Mesenchymal stem cell (in vitro differentiated cells and primary cell): ENCODE measurements around the gene DNAJA3.

Source experiments
- DNase-seq: peaks from one replicate; pipeline ENCODE4 v3.0.0-alpha.2; 2013
- H2AFZ ChIP-seq: one replicate; pipeline ENCODE4 v1.6.1; 2013; ENCODE audit warnings: low read depth, mild to moderate bottlenecking, control low read depth, inconsistent platforms, low read length, moderate library complexity
- H2AK5ac ChIP-seq: 2 replicates; pipeline ENCODE4 v1.6.1; 2013; ENCODE audit warnings: low read length, moderate library complexity, mild to moderate bottlenecking, inconsistent platforms; ENCODE audit not compliant: severe bottlenecking
- H2BK120ac ChIP-seq: one replicate; pipeline ENCODE4 v1.6.1; 2013; ENCODE audit warnings: low read depth, mild to moderate bottlenecking, inconsistent platforms, low read length, moderate library complexity
- H2BK12ac ChIP-seq, 2 experiments: one replicate each; pipeline ENCODE4 v1.6.1; 2013; ENCODE audit warnings: inconsistent platforms in 2 of 2, low read length in 2 of 2, mild to moderate bottlenecking in 2 of 2, moderate library complexity in 2 of 2, control low read depth in 1 of 2
- H2BK15ac ChIP-seq: one replicate; pipeline ENCODE4 v1.6.1; 2013; ENCODE audit warnings: mild to moderate bottlenecking, low read depth, inconsistent platforms; ENCODE audit not compliant: poor library complexity, severe bottlenecking
- H2BK5ac ChIP-seq: 2 replicates; pipeline ENCODE4 v1.6.1; 2013; ENCODE audit warnings: low read depth, mild to moderate bottlenecking, low read length, control low read depth, inconsistent platforms; ENCODE audit not compliant: poor library complexity, severe bottlenecking
- H3K14ac ChIP-seq, 2 experiments: one replicate each; pipeline ENCODE4 v1.6.1; 2013; ENCODE audit warnings: inconsistent platforms in 2 of 2, low read length in 2 of 2, control low read depth in 1 of 2, mild to moderate bottlenecking in 1 of 2, moderate library complexity in 1 of 2
- H3K18ac ChIP-seq, 2 experiments: one replicate each; pipeline ENCODE4 v1.6.1; 2013; ENCODE audit warnings: inconsistent platforms in 2 of 2, low read length in 2 of 2, control low read depth in 1 of 2, low read depth in 1 of 2, mild to moderate bottlenecking in 1 of 2
- H3K23ac ChIP-seq, 2 experiments: one replicate each; pipeline ENCODE4 v1.6.1; 2013; ENCODE audit warnings: inconsistent platforms in 2 of 2, low read length in 2 of 2, mild to moderate bottlenecking in 2 of 2, moderate library complexity in 2 of 2, control low read depth in 1 of 2
- H3K27ac ChIP-seq: 2 replicates; pipeline ENCODE4 v1.5.1; 2013; ENCODE audit warnings: mild to moderate bottlenecking, moderate library complexity, low read length, control low read depth, inconsistent platforms; ENCODE audit not compliant: poor library complexity, severe bottlenecking
- H3K27me3 ChIP-seq, 2 experiments: 2 replicates each; pipeline versions ENCODE4 v1.6.1 to v1.7.0; 2013; ENCODE audit warnings: low read length in 2 of 2, mild to moderate bottlenecking in 2 of 2, moderate library complexity in 2 of 2, control low read depth in 1 of 2, inconsistent platforms in 1 of 2; ENCODE audit not compliant: control insufficient read depth in 1 of 2, insufficient read depth in 1 of 2
- H3K36me3 ChIP-seq, 2 experiments: 2 replicates each; pipeline versions ENCODE4 v1.6.1 to v1.7.0; 2013; ENCODE audit warnings: low read length in 2 of 2, control low read depth in 1 of 2, inconsistent platforms in 1 of 2, low read depth in 1 of 2, mild to moderate bottlenecking in 1 of 2; ENCODE audit not compliant: insufficient read depth in 2 of 2, control insufficient read depth in 1 of 2
- H3K4ac ChIP-seq, 2 experiments: one replicate each; pipeline ENCODE4 v1.6.1; 2013; ENCODE audit warnings: inconsistent platforms in 2 of 2, low read length in 2 of 2, mild to moderate bottlenecking in 2 of 2, moderate library complexity in 2 of 2, control low read depth in 1 of 2, low read depth in 1 of 2
- H3K4me1 ChIP-seq: 2 replicates; pipeline ENCODE4 v1.6.1; 2013; ENCODE audit warnings: low read depth, low read length, control low read depth; ENCODE audit not compliant: control insufficient read depth, insufficient read depth
- H3K4me2 ChIP-seq: 2 replicates; pipeline ENCODE4 v1.6.1; 2013; ENCODE audit warnings: low read length, mild to moderate bottlenecking, inconsistent platforms; ENCODE audit not compliant: poor library complexity, severe bottlenecking
- H3K4me3 ChIP-seq, 2 experiments: 2 replicates each; pipeline versions ENCODE4 v1.5.1 to v1.7.0; 2013; ENCODE audit warnings: low read length in 2 of 2, mild to moderate bottlenecking in 2 of 2, control low read depth in 1 of 2, low read depth in 1 of 2; ENCODE audit not compliant: insufficient read depth in 1 of 2
- H3K79me1 ChIP-seq: replicated peaks from 2 replicates; pipeline ENCODE4 v1.6.1; 2013; ENCODE audit warnings: mild to moderate bottlenecking, control low read depth, low read length, inconsistent platforms; ENCODE audit not compliant: poor library complexity, severe bottlenecking
- H3K9ac ChIP-seq: 2 replicates; pipeline ENCODE4 v1.7.0; 2013; ENCODE audit warnings: mild to moderate bottlenecking, low read length, moderate library complexity
- H3K9me3 ChIP-seq: 2 replicates; pipeline ENCODE4 v1.7.0; 2013; ENCODE audit warnings: mild to moderate bottlenecking, low read length; ENCODE audit not compliant: control insufficient read depth
- H4K8ac ChIP-seq: one replicate; pipeline ENCODE4 v1.6.1; 2013; ENCODE audit warnings: inconsistent platforms, mild to moderate bottlenecking, low read length, moderate library complexity
- H4K91ac ChIP-seq: one replicate; pipeline ENCODE4 v1.6.1; 2013; ENCODE audit warnings: mild to moderate bottlenecking, low read length, inconsistent platforms
- WGBS: methylation state at CpG from one replicate; pipeline ENCODE4 v1.1.7; 2013; ENCODE audit warnings: mixed read lengths; 5-methylcytosine and 5-hydroxymethylcytosine counted together

Gene DNAJA3

DNA sequence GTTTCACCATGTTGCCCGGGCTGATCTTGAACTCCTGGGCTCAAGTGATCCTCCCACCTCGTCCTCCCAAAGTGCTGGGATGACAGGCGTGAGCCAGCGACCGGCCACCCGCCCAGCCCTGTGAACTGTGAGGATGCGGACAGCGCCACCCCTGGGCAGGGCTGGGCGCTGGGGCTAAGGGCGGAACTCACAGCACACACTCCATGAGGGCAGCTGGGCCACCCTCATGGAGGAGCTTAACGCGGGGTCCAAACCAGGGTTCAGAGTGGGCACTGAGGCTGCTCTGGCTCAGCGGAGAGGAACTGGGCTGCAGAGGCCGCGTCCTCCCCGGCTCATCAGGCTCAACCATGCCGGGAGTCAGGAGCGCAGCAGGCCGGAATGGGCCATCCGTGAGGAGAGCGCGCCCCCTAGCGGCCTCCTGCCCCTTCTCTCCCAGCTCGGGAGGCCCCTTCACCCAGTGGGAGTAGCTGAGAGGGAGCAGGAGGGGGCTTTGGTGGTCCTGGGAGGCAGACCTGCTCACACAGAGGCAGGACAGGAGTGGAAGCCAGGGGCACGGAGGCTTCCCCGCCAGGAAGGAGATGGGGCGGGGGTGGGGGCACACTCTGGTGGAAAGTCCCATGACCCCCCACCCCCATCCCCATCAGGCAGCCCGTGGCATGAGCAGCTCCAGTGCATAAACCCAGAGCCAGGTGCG is 23.1 kb upstream of the DNAJA3 start:
- no peak overlapping the region for H4K91ac ChIP-seq
- H4K8ac ChIP-seq: peak overlapping the region; percentile 73
- H3K4me2 ChIP-seq: no peak overlapping the region
- H3K4ac ChIP-seq: no peak overlapping the region
- H3K23ac ChIP-seq: no peak overlapping the region
- no peaks in the 10 kb centered on the region for H3K9me3 ChIP-seq
- H3K27me3 ChIP-seq: no peaks in the 10 kb centered on the region
- H3K9ac ChIP-seq: peak overlapping the region; percentile 49
- H3K4me1 ChIP-seq: peaks cover 5% of the 10 kb centered on the region
- no peak overlapping the region for H3K4me3 ChIP-seq
- peak overlapping the region in 1 of 2 experiments; percentile 37 for H3K18ac ChIP-seq
- DNase-seq: peak; percentile 77
- H3K14ac ChIP-seq: no peak overlapping the region
- no peak overlapping the region for H2BK5ac ChIP-seq
- H2BK15ac ChIP-seq: no peak overlapping the region
- peaks cover 54 to 57% of the 10 kb centered on the region in 2 experiments for H3K36me3 ChIP-seq
- no peak overlapping the region for H2AK5ac ChIP-seq
- no peak overlapping the region for H2BK120ac ChIP-seq
- 29% methylated on average over 29 of the region's 29 CpGs for WGBS
- H2AFZ ChIP-seq: no peak overlapping the region
- H3K27ac ChIP-seq: no peak overlapping the region
- H3K79me1 ChIP-seq: peaks cover 8% of the 10 kb centered on the region
- H2BK12ac ChIP-seq: no peak overlapping the region

DNA sequence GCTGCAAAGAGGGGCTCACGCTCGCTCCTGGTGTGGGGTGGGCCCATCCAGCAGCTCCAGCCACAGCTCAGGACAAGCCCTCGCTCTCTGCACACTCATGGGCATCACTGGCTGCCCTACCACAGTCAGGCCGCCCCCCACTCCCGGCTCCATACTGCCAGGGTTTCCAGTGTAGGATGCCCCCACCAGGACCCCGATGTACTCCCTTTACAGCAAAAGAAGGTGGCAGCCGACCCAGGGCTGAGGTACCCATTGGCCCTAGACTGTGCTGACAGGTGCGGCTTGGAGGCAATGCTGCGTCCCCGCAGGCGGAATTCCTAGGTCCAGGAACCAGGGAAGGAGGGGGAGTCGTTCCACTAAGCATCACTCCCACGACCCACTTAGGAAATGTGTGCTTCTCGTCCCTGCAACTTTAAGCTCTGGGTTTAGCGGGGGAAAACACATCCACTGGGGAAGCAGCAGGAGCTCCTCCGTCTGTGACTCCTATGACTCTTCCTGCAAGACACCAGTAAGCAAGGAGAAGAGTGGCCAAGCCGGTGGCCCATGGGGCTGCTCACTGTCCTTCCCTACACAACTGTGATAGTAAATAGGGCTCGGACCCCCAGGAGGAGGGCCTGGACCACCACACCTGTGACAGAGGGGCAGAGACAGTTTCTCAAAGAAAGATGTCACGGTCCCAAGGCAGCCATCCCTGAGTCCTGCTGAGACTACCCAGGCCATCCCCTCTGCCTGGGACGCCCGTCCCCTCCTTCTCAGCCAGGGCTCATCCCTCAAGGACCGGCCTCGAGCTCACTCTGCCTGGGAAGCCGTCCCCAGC is 22.3 kb upstream of the DNAJA3 start:
- Histone ChIP-seq H2BK120ac (no peak overlapping the region), H2BK15ac (no peak overlapping the region), H3K18ac (no peak overlapping the region), H3K9me3 (no peaks in the 10 kb centered on the region), H3K23ac (no peak overlapping the region), H2BK12ac (no peak overlapping the region), H3K4me3 (no peak overlapping the region), H3K4me2 (no peak overlapping the region), H3K14ac (no peak overlapping the region), H4K8ac (no peak overlapping the region), H2AK5ac (no peak overlapping the region), H2BK5ac (no peak overlapping the region), H2AFZ (no peak overlapping the region), H3K9ac (no peak overlapping the region), H3K4me1 (peaks cover 4% of the 10 kb centered on the region), H4K91ac (no peak overlapping the region), H3K79me1 (peaks cover 6% of the 10 kb centered on the region), H3K27ac (no peak overlapping the region), H3K27me3 (no peaks in the 10 kb centered on the region), H3K36me3 (peaks cover 57 to 63% of the 10 kb centered on the region in 2 experiments), H3K4ac (no peak overlapping the region)
- WGBS: 88% methylated on average over 24 of the region's 24 CpGs
- DNase-seq: no peak

DNA sequence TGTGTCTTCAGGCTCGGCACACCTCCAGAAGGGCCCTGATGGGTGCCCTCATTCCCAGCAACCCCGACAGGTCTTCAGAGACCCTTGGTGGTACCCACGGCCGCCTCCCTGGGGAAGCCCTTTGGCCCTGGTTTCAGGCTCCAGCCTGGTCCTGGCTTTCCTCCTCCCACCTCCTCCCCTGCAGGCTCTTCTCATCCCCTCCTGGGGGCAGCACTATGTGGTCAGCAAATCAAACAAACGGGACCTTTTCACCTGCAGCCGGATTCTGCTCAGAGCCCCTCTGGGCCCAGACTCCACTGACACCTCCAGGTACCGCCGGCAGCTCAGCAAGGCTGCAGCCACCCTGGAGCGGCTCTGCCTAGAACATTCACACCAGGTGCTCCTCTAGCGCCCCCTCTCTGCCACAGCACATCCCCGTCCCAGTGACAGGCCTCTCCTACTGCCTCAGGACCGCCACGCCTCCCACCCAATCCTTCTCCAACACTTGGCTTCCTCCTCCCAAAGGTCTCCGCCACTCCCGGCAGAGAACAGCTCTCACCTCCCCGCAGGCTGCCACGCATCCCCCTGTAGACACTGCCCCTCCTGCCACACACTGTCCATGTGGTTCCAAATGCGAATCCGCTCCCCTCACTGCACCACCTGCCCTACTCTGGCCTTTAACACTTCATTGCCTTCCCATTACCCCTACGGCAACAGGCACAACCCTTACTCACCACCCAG is 21.3 kb upstream of the DNAJA3 start:
- H2AK5ac ChIP-seq: no peak overlapping the region
- H2BK12ac ChIP-seq: no peak overlapping the region
- no peak overlapping the region for H3K4ac ChIP-seq
- H3K14ac ChIP-seq: no peak overlapping the region
- no peak overlapping the region for H2BK5ac ChIP-seq
- H4K8ac ChIP-seq: no peak overlapping the region
- H3K79me1 ChIP-seq: peaks cover 6% of the 10 kb centered on the region
- H3K4me3 ChIP-seq: no peak overlapping the region
- DNase-seq: peak; percentile 65
- H2BK120ac ChIP-seq: no peak overlapping the region
- no peaks in the 10 kb centered on the region for H3K9me3 ChIP-seq
- peak overlapping the region; percentile 31 for H2BK15ac ChIP-seq
- H3K4me1 ChIP-seq: peaks cover 13% of the 10 kb centered on the region
- no peak overlapping the region for H3K27ac ChIP-seq
- H3K27me3 ChIP-seq: no peaks in the 10 kb centered on the region
- no peak overlapping the region for H3K23ac ChIP-seq
- H3K4me2 ChIP-seq: no peak overlapping the region
- no peak overlapping the region for H2AFZ ChIP-seq
- H4K91ac ChIP-seq: no peak overlapping the region
- peaks cover 58 to 62% of the 10 kb centered on the region in 2 experiments for H3K36me3 ChIP-seq
- no peak overlapping the region for H3K9ac ChIP-seq
- 63% methylated on average over 20 of the region's 20 CpGs for WGBS
- no peak overlapping the region for H3K18ac ChIP-seq
